ENCODE measurements around the gene SLC26A8. TPM values are rescaled to one million over a fixed set of nuclear protein-coding genes. Genes with fewer than 3 reads are reported as not detected.

The SLC26A8 gene
- total RNA-seq, 1 donor from 2014 or later: 1.2 TPM

- ATAC-seq (no peak), DNase-seq (no peak)
- H3K27ac ChIP-seq: no peak overlapping the region
- intact Hi-C loops (cut with DNase I): no loop called here
- H3K27me3 ChIP-seq (ENCODE audit: low read depth): no peaks in the 10 kb centered on the region
- peaks cover 6% of the 10 kb centered on the region for H3K36me3 ChIP-seq
- no peaks in the 10 kb centered on the region for H3K9me3 ChIP-seq
- H3K4me1 ChIP-seq: no peaks in the 10 kb centered on the region
- no peak for TF ChIP-seq CTCF (IDR thresholded peaks at IDR 0.05)
- H3K4me3 ChIP-seq: no peak overlapping the region
Observed at GRCh38 chr6:35894776-35895175, 129.7 kb downstream of the SLC26A8 start.

Other genes with a start within 250 kb of the SLC26A8 start
- not detected for gene CLPSL2, start 248.0 kb downstream of the SLC26A8 start, total RNA-seq
- gene CLPSL1, start 243.6 kb downstream of the SLC26A8 start, total RNA-seq: not detected
- gene CLPS, start 227.3 kb downstream of the SLC26A8 start, total RNA-seq: not detected
- gene LHFPL5, start 219.3 kb downstream of the SLC26A8 start, total RNA-seq: not detected
- gene SRPK1, start 103.5 kb downstream of the SLC26A8 start, total RNA-seq: 30.9 TPM
- gene MAPK14, start 3.2 kb upstream of the SLC26A8 start, total RNA-seq: 67.9 TPM
- 71.7 TPM for gene MAPK13, start 105.9 kb upstream of the SLC26A8 start, total RNA-seq
- 32.0 TPM for gene BRPF3, start 172.1 kb upstream of the SLC26A8 start, total RNA-seq
- gene PNPLA1, start 245.4 kb upstream of the SLC26A8 start, total RNA-seq: 0.27 TPM

Measured in lower lobe of right lung (tissue), 2 donors.